ENCODE measurements around the gene KYNU. TPM values are rescaled to one million over a fixed set of nuclear protein-coding genes. Genes with fewer than 3 reads are reported as not detected.

Gene KYNU
- total and polyA plus RNA-seq, 9 of the 15 experiments (the other 6 are each of a cell fraction or from before 2014, with no cell fraction given), result 2.6 to 11.6 (median 7.2) TPM

DNA sequence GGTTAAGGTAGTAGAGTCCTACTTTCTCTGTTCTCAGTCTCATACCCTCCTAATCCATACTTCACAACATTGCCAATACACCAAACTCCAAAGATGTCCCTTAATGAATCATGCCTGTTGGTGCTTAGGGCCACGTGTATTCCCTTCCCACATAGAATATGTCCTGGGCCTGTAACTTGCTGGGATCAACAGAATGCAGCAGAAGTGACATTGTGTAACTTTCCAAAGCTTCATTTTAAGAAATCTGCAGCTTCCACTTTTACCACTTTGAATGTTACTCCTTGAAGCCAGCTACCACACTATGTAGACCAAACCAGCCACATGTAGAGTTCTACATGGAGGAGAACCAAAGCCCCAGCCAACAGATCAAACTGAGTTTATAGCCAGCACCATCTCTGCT lies 193.2 kb downstream of the KYNU start:
- TF ChIP-seq NR3C1 (CRISPR knock-in tag; IDR thresholded peaks at IDR 0.05) (no peak), MECOM (CRISPR knock-in tag; IDR thresholded peaks at IDR 0.05) (no peak), TAL1 (IDR thresholded peaks at IDR 0.05) (no peak), SAP30 (IDR thresholded peaks at IDR 0.05; ENCODE audit: borderline replicate concordance, insufficient read depth, low read depth, low read length, poor library complexity, severe bottlenecking) (no peak), TARDBP (IDR thresholded peaks at IDR 0.05) (no peak), ETV5 (CRISPR knock-in tag; IDR thresholded peaks at IDR 0.05; ENCODE audit: low read depth) (no peak), TAF9B (IDR thresholded peaks at IDR 0.05; ENCODE audit: partially characterized antibody) (no peak), SPI1 (IDR thresholded peaks at IDR 0.05; ENCODE audit: borderline replicate concordance, low read depth, low read length) (no peak), BRF2 (IDR thresholded peaks at IDR 0.05; ENCODE audit: borderline replicate concordance, insufficient read depth, insufficient read length) (no peak), ZBTB26 (CRISPR knock-in tag; IDR thresholded peaks at IDR 0.05) (no peak), ZNF398 (CRISPR knock-in tag; IDR thresholded peaks at IDR 0.05) (no peak)
- TF ChIP-seq, protein P1, sequence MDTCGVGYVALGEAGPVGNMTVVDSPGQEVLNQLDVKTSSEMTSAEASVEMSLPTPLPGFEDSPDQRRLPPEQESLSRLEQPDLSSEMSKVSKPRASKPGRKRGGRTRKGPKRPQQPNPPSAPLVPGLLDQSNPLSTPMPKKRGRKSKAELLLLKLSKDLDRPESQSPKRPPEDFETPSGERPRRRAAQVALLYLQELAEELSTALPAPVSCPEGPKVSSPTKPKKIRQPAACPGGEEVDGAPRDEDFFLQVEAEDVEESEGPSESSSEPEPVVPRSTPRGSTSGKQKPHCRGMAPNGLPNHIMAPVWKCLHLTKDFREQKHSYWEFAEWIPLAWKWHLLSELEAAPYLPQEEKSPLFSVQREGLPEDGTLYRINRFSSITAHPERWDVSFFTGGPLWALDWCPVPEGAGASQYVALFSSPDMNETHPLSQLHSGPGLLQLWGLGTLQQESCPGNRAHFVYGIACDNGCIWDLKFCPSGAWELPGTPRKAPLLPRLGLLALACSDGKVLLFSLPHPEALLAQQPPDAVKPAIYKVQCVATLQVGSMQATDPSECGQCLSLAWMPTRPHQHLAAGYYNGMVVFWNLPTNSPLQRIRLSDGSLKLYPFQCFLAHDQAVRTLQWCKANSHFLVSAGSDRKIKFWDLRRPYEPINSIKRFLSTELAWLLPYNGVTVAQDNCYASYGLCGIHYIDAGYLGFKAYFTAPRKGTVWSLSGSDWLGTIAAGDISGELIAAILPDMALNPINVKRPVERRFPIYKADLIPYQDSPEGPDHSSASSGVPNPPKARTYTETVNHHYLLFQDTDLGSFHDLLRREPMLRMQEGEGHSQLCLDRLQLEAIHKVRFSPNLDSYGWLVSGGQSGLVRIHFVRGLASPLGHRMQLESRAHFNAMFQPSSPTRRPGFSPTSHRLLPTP (IDR thresholded peaks at IDR 0.05; ENCODE audit: borderline replicate concordance, extremely low read depth, insufficient read length), result no peak
- Histone ChIP-seq H3K36me3 (ENCODE audit: control insufficient read depth, insufficient read depth, low read length) (no peaks in the 10 kb centered on the region), H3K27me3 (ENCODE audit: control insufficient read depth in 2 of 2, insufficient read depth in 2 of 2, low read length in 2 of 2) (no peaks in the 10 kb centered on the region), H3K4me3 (no peak overlapping the region), H4K20me1 (replicated peaks; ENCODE audit: control insufficient read depth, insufficient read depth, low read length) (no peaks in the 10 kb centered on the region), H3K4me2 (ENCODE audit: insufficient read depth, low read length) (no peak overlapping the region), H2AFZ (ENCODE audit: low read depth, low read length) (no peak overlapping the region), H3K27ac (ENCODE audit: extremely low read depth, low read depth, low read length) (no peak overlapping the region), H3K4me1 (replicated peaks in 1 of 2; ENCODE audit: control insufficient read depth in 2 of 2, insufficient read depth in 2 of 2, low read length in 2 of 2) (no peaks in the 10 kb centered on the region), H3K9me3 (replicated peaks; ENCODE audit: control insufficient read depth, insufficient read depth, low read depth, low read length) (peaks cover 1% of the 10 kb centered on the region; the same call in 1 of the 2 replicates), H3K9me1 (ENCODE audit: control insufficient read depth, insufficient read depth, low read length) (no peaks in the 10 kb centered on the region), H3K79me2 (ENCODE audit: control insufficient read depth, insufficient read depth, low read length) (no peaks in the 10 kb centered on the region), H3K9ac (ENCODE audit: insufficient read depth in 1 of 2, low read depth in 2 of 2, low read length in 2 of 2) (no peak overlapping the region)
- BruUV-seq (replicated peaks), result no TSS peak
- DNase-seq (ENCODE audit: extremely low read depth in 1 of 4, low spot score in 3 of 4) (no peak), FAIRE-seq (no peak), ATAC-seq (no peak)
- intact Hi-C loops (cut with micrococcal nuclease) (no loop called here), in situ Hi-C loops (cut with MboI) (no loop called here)
- POLR2A ChIA-PET, result no interaction called here
- whole genome bisulfite sequencing (ENCODE audit: insufficient coverage, low coverage, missing lambda C conversion rate), result 0% methylated on average over 1 of the region's 1 CpG
- CTCF ChIA-PET (ENCODE audit: low intra/inter-chr PET ratio), result no interaction called here

All from K562 (cell line).